Body of pancreas (tissue), 4 donors: Measurements from ENCODE around the gene OR7G2. TPM values are rescaled to one million over a fixed set of nuclear protein-coding genes. Genes with fewer than 3 reads are reported as not detected.

Source experiments
- ATAC-seq: fragments of 150-250 bp; one replicate; pipeline ENCODE4 v1.9.1; 2016
- DNase-seq, 4 donors: peaks; one replicate each; pipeline ENCODE4 v3.0.0-alpha.2; 2019
- H3K27ac ChIP-seq, 4 donors: fragments of 200-600 bp; sonication (generic); 1 replicate in 3 of 4; 2 replicates in 1 of 4; pipeline versions ENCODE4 v1.5.1 to v1.6.1; 2016 to 2019; ENCODE audit warnings: mild to moderate bottlenecking in 1 of 4, mixed read lengths in 1 of 4, moderate library complexity in 1 of 4
- H3K27me3 ChIP-seq, 2 donors: fragments of 200-600 bp; sonication (generic); one replicate each; pipeline ENCODE4 v1.6.0; 2016; ENCODE audit warnings: mild to moderate bottlenecking in 1 of 2
- H3K36me3 ChIP-seq, 2 donors: fragments of 200-600 bp; sonication (generic); replicated peaks in 1 of 2; 2 replicates each; pipeline ENCODE4 v1.5.1; 2016; ENCODE audit warnings: low read depth in 2 of 2; ENCODE audit not compliant: insufficient read depth in 1 of 2
- H3K4me1 ChIP-seq: fragments of 200-600 bp; sonication (generic); one replicate; pipeline ENCODE4 v1.6.0; 2016
- H3K4me3 ChIP-seq, 2 donors: fragments of 200-600 bp; sonication (generic); 1 replicate in 1 of 2; 2 replicates in 1 of 2; pipeline ENCODE4 v1.5.1; 2016 to 2019
- H3K9me3 ChIP-seq, 3 donors: fragments of 200-600 bp; sonication (generic); 1 replicate in 2 of 3; 2 replicates in 1 of 3; pipeline ENCODE4 v1.5.1; 2016
- POLR2A ChIP-seq, 3 donors: fragments of 450-650 bp; IDR thresholded peaks; one replicate each; pipeline ENCODE4 v1.6.1; 2016; ENCODE audit warnings: antibody characterized with exemption in 3 of 3, mild to moderate bottlenecking in 2 of 3
- WGBS, 2 donors: methylation state at CpG; one replicate each; pipeline ENCODE4 v1.1.5; 2017; 5-methylcytosine and 5-hydroxymethylcytosine counted together
- intact Hi-C: fragments of 100-400 bp; cut with DNase I; formaldehyde crosslinking; loops from one replicate; pipeline ENCODE4 v1.15.1; 2023
- total RNA-seq, 2 donors: library from RNA; depleted of rRNA; stranded (reverse); fragments of >200 nt; gene quantifications; one replicate each; pipeline ENCODE4 v1.1.0, GENCODE V29; 2016
- TF ChIP-seq, protein P1 (sequence below), 7 experiments: fragments of 450-650 bp in 4 of 7; fragments of 200-600 bp in 3 of 7; sonication (generic) in 3 of 7; IDR thresholded peaks; one replicate each; pipeline ENCODE4 v1.5.1; 2016 to 2019; ENCODE audit warnings: antibody characterized with exemption in 7 of 7

Gene OR7G2
- total RNA-seq, 2 donors from 2014 or later, result not detected

DNA sequence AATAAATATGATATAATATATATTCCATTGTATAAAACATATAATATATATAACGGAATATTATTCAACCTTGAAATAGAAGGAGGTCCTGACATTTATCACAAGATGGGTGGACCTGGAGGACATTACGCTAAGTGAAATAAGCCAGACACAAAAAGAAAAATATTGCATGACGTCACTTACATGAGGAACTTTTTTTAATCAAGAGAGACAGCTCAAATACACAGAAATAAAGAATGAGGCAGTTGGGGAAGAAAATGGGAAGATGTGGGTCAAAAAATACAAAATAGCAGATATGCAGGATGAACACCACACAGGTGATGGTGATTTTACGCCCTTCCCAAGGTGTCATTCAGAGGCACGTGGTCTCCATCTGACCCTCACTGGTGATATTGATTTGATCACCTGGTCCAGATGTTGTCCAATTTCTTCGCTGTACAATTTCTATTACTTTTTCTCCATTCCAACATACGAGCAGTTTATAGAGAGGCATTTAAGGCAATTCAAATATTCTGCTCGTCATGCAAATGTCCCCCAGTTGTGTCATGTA, 32.4 kb upstream of the OR7G2 start:
- 25 to 29% methylated on average over 8 of the region's 8 CpGs for WGBS, 2 donors
- H3K4me3 ChIP-seq, result peak overlapping the region; percentile 66 to 82
- no peaks in the 10 kb centered on the region for H3K27me3 ChIP-seq
- DNase-seq, result no peak
- H3K9me3 ChIP-seq, result peaks cover 0 to 2% (median 0%) of the 10 kb centered on the region in 3 donors
- no peak for TF ChIP-seq POLR2A (IDR thresholded peaks at IDR 0.05)
- TF ChIP-seq, protein P1, sequence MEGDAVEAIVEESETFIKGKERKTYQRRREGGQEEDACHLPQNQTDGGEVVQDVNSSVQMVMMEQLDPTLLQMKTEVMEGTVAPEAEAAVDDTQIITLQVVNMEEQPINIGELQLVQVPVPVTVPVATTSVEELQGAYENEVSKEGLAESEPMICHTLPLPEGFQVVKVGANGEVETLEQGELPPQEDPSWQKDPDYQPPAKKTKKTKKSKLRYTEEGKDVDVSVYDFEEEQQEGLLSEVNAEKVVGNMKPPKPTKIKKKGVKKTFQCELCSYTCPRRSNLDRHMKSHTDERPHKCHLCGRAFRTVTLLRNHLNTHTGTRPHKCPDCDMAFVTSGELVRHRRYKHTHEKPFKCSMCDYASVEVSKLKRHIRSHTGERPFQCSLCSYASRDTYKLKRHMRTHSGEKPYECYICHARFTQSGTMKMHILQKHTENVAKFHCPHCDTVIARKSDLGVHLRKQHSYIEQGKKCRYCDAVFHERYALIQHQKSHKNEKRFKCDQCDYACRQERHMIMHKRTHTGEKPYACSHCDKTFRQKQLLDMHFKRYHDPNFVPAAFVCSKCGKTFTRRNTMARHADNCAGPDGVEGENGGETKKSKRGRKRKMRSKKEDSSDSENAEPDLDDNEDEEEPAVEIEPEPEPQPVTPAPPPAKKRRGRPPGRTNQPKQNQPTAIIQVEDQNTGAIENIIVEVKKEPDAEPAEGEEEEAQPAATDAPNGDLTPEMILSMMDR (IDR thresholded peaks at IDR 0.05), result no peak
- peak; percentile 10 for ATAC-seq
- H3K36me3 ChIP-seq, result no peaks in the 10 kb centered on the region
- H3K4me1 ChIP-seq, result peaks cover 18% of the 10 kb centered on the region
- peak overlapping the region; percentile 78 to 85 (median 79) for H3K27ac ChIP-seq
- intact Hi-C loops, result no loop called here

DNA sequence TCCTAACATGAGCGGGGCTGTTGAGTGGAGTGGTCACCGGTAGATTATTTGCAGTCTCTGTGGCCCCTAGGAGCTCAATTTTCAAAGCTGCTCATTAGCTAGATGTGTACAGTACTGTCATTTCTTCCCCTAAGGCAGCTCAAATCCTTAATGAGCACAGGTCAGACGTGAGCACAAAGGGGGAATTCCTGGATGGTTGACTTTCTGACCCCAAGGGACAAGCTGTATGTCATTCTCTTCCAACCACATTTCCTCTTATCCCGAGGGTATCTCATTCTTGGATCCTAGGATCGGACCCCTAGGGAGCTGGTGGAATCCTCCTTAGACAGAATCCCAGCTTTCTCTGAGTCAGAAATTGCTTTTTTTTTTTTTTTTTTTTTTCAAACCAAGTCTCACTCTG, 25.1 kb upstream of the OR7G2 start:
- DNase-seq (no peak), ATAC-seq (no peak)
- Histone ChIP-seq H3K27ac (no peak overlapping the region), H3K4me3 (no peak overlapping the region), H3K4me1 (no peaks in the 10 kb centered on the region), H3K36me3 (no peaks in the 10 kb centered on the region), H3K9me3 (no peaks in the 10 kb centered on the region), H3K27me3 (no peaks in the 10 kb centered on the region)
- WGBS, 2 donors, result 51% methylated on average over 5 of the region's 5 CpGs
- intact Hi-C loops, result no loop called here
- no peak for TF ChIP-seq POLR2A (IDR thresholded peaks at IDR 0.05)
- TF ChIP-seq, protein P1 (IDR thresholded peaks at IDR 0.05), result no peak

DNA sequence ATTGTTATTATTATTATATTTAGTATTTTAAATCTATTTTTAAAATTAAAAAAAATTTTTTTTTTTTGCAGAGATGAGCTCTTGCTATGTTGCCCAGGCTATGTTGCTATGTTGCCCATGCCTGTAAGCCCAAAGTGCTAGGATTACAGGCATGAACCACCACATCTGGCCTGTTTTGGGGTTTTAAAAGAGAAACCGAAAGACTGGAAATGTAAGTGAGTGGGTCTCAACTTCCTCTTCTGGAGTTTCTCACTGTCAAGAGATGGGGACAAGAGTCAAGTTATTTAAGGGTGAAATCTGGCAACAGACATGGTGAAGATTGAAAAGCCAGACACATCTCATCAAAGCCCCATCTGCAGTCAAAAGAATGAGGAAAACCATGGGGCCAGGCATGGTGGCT, 23.7 kb upstream of the OR7G2 start:
- WGBS, 2 donors, result 45 to 53% methylated on average over 1 of the region's 1 CpG
- intact Hi-C loops, result no loop called here
- Histone ChIP-seq H3K4me1 (no peaks in the 10 kb centered on the region), H3K27me3 (no peaks in the 10 kb centered on the region), H3K4me3 (no peak overlapping the region), H3K9me3 (no peaks in the 10 kb centered on the region), H3K36me3 (no peaks in the 10 kb centered on the region), H3K27ac (no peak overlapping the region)
- DNase-seq (no peak), ATAC-seq (no peak)
- no peak for TF ChIP-seq POLR2A (IDR thresholded peaks at IDR 0.05)
- TF ChIP-seq, protein P1 (IDR thresholded peaks at IDR 0.05), result no peak

DNA sequence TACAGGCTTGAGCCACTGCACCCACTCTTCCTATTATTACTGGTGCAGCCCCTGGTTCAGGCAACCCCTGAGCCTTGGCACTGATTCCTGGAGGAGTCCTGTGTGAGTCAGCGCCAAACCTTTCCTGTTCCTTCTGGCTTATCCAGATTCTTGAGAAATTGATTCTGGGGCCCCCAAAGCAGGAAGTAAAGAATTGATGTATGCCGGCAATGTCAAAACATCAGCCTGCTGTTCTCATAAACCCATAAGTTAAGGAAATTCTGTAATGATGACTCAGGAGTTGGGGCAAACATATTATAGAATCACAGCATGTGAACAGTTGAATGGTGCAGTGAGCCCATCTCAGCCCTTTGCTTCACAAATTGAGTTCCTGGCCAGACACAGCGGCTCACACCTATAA, 20.9 kb upstream of the OR7G2 start:
- Histone ChIP-seq H3K27ac (no peak overlapping the region), H3K9me3 (no peaks in the 10 kb centered on the region), H3K36me3 (no peaks in the 10 kb centered on the region), H3K27me3 (no peaks in the 10 kb centered on the region), H3K4me3 (no peak overlapping the region), H3K4me1 (no peaks in the 10 kb centered on the region)
- no peak for TF ChIP-seq POLR2A (IDR thresholded peaks at IDR 0.05)
- TF ChIP-seq, protein P1 (IDR thresholded peaks at IDR 0.05), result no peak
- intact Hi-C loops, result no loop called here
- 46 to 69% methylated on average over 3 of the region's 3 CpGs for WGBS, 2 donors
- DNase-seq (no peak), ATAC-seq (no peak)

DNA sequence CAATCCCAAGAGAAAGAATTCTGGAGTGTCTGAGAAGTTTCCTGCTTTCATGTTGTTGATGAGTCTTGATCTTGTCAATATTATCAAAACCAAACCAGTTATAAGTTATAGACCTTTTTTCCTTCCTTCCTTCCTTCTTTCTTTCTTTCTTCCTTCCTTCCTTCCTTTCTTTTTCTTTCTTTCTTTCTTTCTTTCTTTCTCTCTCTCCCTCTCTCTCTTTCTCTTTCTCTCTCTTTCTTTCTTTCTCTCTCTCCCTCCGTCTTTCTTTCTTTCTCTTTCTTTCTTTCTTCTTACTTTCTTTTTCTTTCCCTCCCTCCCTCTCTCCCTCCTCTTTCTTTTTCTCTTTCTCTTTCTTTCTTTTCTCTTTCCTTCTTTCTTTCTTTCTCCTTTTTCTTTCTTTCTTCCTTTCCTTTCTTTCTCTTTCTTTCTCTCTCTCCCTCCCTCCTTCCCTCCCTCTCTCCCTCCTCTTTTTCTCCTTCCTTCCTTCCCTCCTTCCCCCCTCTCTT, 19.7 kb upstream of the OR7G2 start, which contains the start of gene OR7G3:
Gene OR7G3, minus strand, starts transcription at position 51 of the 506 bp plus-strand sequence. Its CDS starts 0 bp downstream, at position 51.
- intact Hi-C loops, result no loop called here

More for the DNA sequence above, 19.7 kb upstream of the OR7G2 start, which contains the start of gene OR7G3:
- no peak for DNase-seq
- TF ChIP-seq, protein P1 (IDR thresholded peaks at IDR 0.05), result no peak
- no peak for TF ChIP-seq POLR2A (IDR thresholded peaks at IDR 0.05)
- Histone ChIP-seq H3K9me3 (no peaks in the 10 kb centered on the region), H3K4me3 (no peak within 1 kb of the TSS), H3K36me3 (no peaks in the 10 kb centered on the region), H3K27ac (no peak within 1 kb of the TSS), H3K27me3 (no peaks in the 10 kb centered on the region), H3K4me1 (no peaks in the 10 kb centered on the region)
- WGBS, 2 donors, result 22 to 40% methylated on average over 1 of the region's 1 CpG
- ATAC-seq, result no peak
